SK-N-SH (cell line): ENCODE measurements around the gene SMARCA2. TPM values are rescaled to one million over a fixed set of nuclear protein-coding genes. Genes with fewer than 3 reads are reported as not detected.
A peak's percentile ranks its signal among the peaks of the same experiment; 100 is the strongest.

ENCODE experiments used
- CTCF ChIA-PET: fragments of 300-600, 350-600 bp; formaldehyde crosslinking; extraction: SDS; loops from one replicate; lab custom pipeline; 2021; lab: Yijun Ruan, JAX
- POLR2A ChIA-PET: fragments of 350-600 bp; sonication (Branson Sonifier 250); formaldehyde crosslinking; extraction: SDS; loops from one replicate; lab custom pipeline; 2020; ENCODE audit warnings: antibody characterized with exemption, inconsistent platforms; lab: Yijun Ruan, JAX
- DNase-seq: peaks from one replicate; pipeline ENCODE4 v3.0.0; 2012
- H2AFZ ChIP-seq: fragments of 200-600 bp; sonication (generic); 2 replicates; pipeline ENCODE4 v1.8.1; 2016; ENCODE audit warnings: antibody characterized with exemption, mild to moderate bottlenecking, low read depth
- H3F3A ChIP-seq: fragments of 200-600 bp; sonication (generic); replicated peaks from 2 replicates; pipeline ENCODE3; 2016; ENCODE audit warnings: antibody characterized with exemption, mild to moderate bottlenecking; ENCODE audit not compliant: insufficient read depth
- H3K27ac ChIP-seq, 2 experiments: fragments of 200-500 bp in 1 of 2; fragments of 200-600 bp in 1 of 2; sonication (Bioruptor generic) in 1 of 2; sonication (generic), shearing (Covaris generic) in 1 of 2; 2 replicates each; pipeline versions ENCODE4 v1.5.1 to v1.6.1; 2014 to 2016; ENCODE audit warnings: low read depth in 2 of 2, inconsistent platforms in 1 of 2, low read length in 1 of 2, mild to moderate bottlenecking in 1 of 2, mixed read lengths in 1 of 2
- H3K27me3 ChIP-seq: fragments of 200-600 bp; sonication (generic), shearing (Covaris generic); 2 replicates; pipeline ENCODE4 v1.6.1; 2016; ENCODE audit warnings: mixed run types; ENCODE audit not compliant: insufficient read depth
- H3K36me3 ChIP-seq, 2 experiments: fragments of 200-500 bp in 1 of 2; fragments of 200-600 bp in 1 of 2; sonication (Bioruptor generic) in 1 of 2; sonication (generic) in 1 of 2; replicated peaks in 1 of 2; 2 replicates each; pipeline versions ENCODE3 to v1.5.1; 2014 to 2016; ENCODE audit warnings: low read length in 1 of 2, mild to moderate bottlenecking in 1 of 2; ENCODE audit not compliant: insufficient read depth in 2 of 2, control insufficient read depth in 1 of 2
- H3K4me1 ChIP-seq, 2 experiments: fragments of 200-500 bp in 1 of 2; fragments of 200-600 bp in 1 of 2; sonication (Bioruptor generic) in 1 of 2; sonication (generic), shearing (Covaris generic) in 1 of 2; 2 replicates each; pipeline versions ENCODE4 v1.5.1 to v1.6.1; 2014 to 2016; ENCODE audit warnings: low read depth in 1 of 2, low read length in 1 of 2, mixed run types in 1 of 2; ENCODE audit not compliant: insufficient read depth in 2 of 2, control insufficient read depth in 1 of 2
- H3K4me2 ChIP-seq: fragments of 200-600 bp; sonication (generic), shearing (Covaris generic); 2 replicates; pipeline ENCODE4 v1.6.1; 2017; ENCODE audit warnings: mixed run types
- H3K4me3 ChIP-seq, 2 experiments: fragments of 200-500 bp in 1 of 2; fragments of 200-600 bp in 1 of 2; sonication (Bioruptor generic) in 1 of 2; sonication (generic), shearing (Covaris generic) in 1 of 2; 2 replicates each; pipeline versions ENCODE4 v1.5.1 to v1.8.1; 2014 to 2016; ENCODE audit warnings: low read depth in 2 of 2, inconsistent platforms in 1 of 2, low read length in 1 of 2, mild to moderate bottlenecking in 1 of 2, mixed read lengths in 1 of 2, moderate library complexity in 1 of 2
- H3K79me2 ChIP-seq: fragments of 200-600 bp; sonication (generic); 2 replicates; pipeline ENCODE4 v1.8.1; 2017; ENCODE audit warnings: mild to moderate bottlenecking; ENCODE audit not compliant: insufficient read depth
- H3K9ac ChIP-seq: fragments of 200-600 bp; sonication (generic); 2 replicates; pipeline ENCODE4 v1.6.1; 2017; ENCODE audit warnings: mixed run types
- H3K9me2 ChIP-seq: fragments of 200-600 bp; sonication (generic); 2 replicates; pipeline ENCODE4 v1.6.1; 2017; ENCODE audit warnings: mixed run types
- H3K9me3 ChIP-seq: fragments of 200-600 bp; sonication (generic); 2 replicates; pipeline ENCODE4 v1.6.1; 2017; ENCODE audit warnings: mixed run types, mild to moderate bottlenecking, moderate library complexity
- H4K20me1 ChIP-seq: fragments of 200-600 bp; sonication (generic); 2 replicates; pipeline ENCODE4 v1.6.1; 2017; ENCODE audit warnings: mild to moderate bottlenecking, mixed run types; ENCODE audit not compliant: insufficient read depth
- CHD2 ChIP-seq: fragments of 150-350 bp; IDR thresholded peaks from 2 replicates; pipeline ENCODE4 v1.6.1; 2018; ENCODE audit warnings: low read length; ENCODE audit not compliant: partially characterized antibody
- ELF1 ChIP-seq: IDR thresholded peaks from 2 replicates; pipeline ENCODE4 v1.4.0; 2012
- NRF1 ChIP-seq: IDR thresholded peaks from 2 replicates; pipeline ENCODE4 v1.6.1; 2012; ENCODE audit warnings: low read depth, mild to moderate bottlenecking, low read length
- RCOR1 ChIP-seq: fragments of 150-350 bp; IDR thresholded peaks from 2 replicates; pipeline ENCODE4 v1.6.1; 2017; ENCODE audit warnings: antibody characterized with exemption, low read length
- RFX5 ChIP-seq: IDR thresholded peaks from 2 replicates; pipeline ENCODE4 v1.6.1; 2012; ENCODE audit warnings: mild to moderate bottlenecking, improper control_type of control experiment, low read length
- RXRA ChIP-seq: IDR thresholded peaks from 2 replicates; pipeline ENCODE4 v1.4.0; 2012; ENCODE audit warnings: low read depth, mild to moderate bottlenecking, borderline replicate concordance
- SIN3A ChIP-seq: IDR thresholded peaks from 2 replicates; pipeline ENCODE4 v1.6.1; 2012; ENCODE audit warnings: low read depth, mild to moderate bottlenecking, low read length, moderate library complexity, borderline replicate concordance
- SMC3 ChIP-seq: IDR thresholded peaks from 2 replicates; pipeline ENCODE4 v1.6.1; 2012; ENCODE audit warnings: low read depth, low read length, improper control_type of control experiment
- WGBS: methylation state at CpG from one replicate; pipeline ENCODE4 v1.1.6; 2017; ENCODE audit warnings: low lambda C conversion rate; 5-methylcytosine and 5-hydroxymethylcytosine counted together
- polyA plus RNA-seq, 3 experiments: library from polyadenylated mRNA; depleted of rRNA; stranded (reverse); fragments of >200 nt; gene quantifications; 2 replicates each; pipeline ENCODE4 v1.2.3, GENCODE V29; 2012
- TF ChIP-seq, protein P1 (sequence below): IDR thresholded peaks from 2 replicates; pipeline ENCODE4 v1.4.0; 2012; ENCODE audit warnings: low read depth
- TF ChIP-seq, protein P2 (sequence below): fragments of 150-350 bp; IDR thresholded peaks from 2 replicates; pipeline ENCODE4 v1.6.1; 2016; ENCODE audit warnings: mild to moderate bottlenecking, low read depth, low read length
- TF ChIP-seq, protein P3 (sequence below): fragments of 200-600 bp; sonication (generic); IDR thresholded peaks from 2 replicates; pipeline ENCODE4 v1.6.1; 2017; ENCODE audit warnings: antibody characterized with exemption, mild to moderate bottlenecking, moderate library complexity

SMARCA2 gene
- polyA plus RNA-seq, 1 of the 3 experiments (the other 2 are of a cell fraction) = 17.4 TPM

DNA sequence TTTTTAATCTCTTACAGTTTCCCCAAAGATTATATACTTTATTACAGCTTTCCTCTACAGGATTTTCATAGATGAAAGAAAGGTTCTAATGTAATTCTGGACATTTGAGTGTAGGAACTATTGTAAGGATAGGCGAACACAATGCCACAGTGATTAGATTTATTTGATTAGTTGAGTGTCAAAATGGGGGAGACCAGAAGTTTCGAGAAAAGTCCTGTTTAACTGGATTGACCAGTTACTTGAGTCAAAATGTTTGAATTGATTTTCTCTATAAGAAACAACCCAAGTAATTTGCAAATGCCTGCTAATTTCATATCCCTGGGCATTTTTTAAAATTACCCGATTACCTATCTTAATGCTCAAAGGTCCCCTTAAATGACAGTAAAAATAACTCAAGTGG lies 50.6 kb downstream of the SMARCA2 start:
- Histone ChIP-seq H2AFZ (no peak overlapping the region), H4K20me1 (no peaks in the 10 kb centered on the region), H3K4me1 (no peaks in the 10 kb centered on the region), H3K27ac (no peak overlapping the region), H3F3A (no peaks in the 10 kb centered on the region), H3K36me3 (peaks cover 14 to 19% of the 10 kb centered on the region in 2 experiments), H3K4me2 (no peak overlapping the region), H3K79me2 (no peaks in the 10 kb centered on the region), H3K4me3 (no peak overlapping the region), H3K9me2 (no peaks in the 10 kb centered on the region), H3K9ac (no peak overlapping the region), H3K9me3 (no peaks in the 10 kb centered on the region), H3K27me3 (no peaks in the 10 kb centered on the region)
- WGBS = 99% methylated on average over 3 of the region's 3 CpGs
- ChIA-PET CTCF (interaction anchor here (1.1 kb wide), 2 partner anchors 10 to 31 kb away, joined by 3 read pairs; no protein-coding TSS in a partner anchor), POLR2A (no interaction called here)
- no peak for DNase-seq
- TF ChIP-seq ELF1 (no peak), NRF1 (no peak), RFX5 (no peak), RXRA (no peak), CHD2 (no peak)
- TF ChIP-seq, protein P1, sequence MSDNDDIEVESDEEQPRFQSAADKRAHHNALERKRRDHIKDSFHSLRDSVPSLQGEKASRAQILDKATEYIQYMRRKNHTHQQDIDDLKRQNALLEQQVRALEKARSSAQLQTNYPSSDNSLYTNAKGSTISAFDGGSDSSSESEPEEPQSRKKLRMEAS = no peak
- TF ChIP-seq, protein P2, sequence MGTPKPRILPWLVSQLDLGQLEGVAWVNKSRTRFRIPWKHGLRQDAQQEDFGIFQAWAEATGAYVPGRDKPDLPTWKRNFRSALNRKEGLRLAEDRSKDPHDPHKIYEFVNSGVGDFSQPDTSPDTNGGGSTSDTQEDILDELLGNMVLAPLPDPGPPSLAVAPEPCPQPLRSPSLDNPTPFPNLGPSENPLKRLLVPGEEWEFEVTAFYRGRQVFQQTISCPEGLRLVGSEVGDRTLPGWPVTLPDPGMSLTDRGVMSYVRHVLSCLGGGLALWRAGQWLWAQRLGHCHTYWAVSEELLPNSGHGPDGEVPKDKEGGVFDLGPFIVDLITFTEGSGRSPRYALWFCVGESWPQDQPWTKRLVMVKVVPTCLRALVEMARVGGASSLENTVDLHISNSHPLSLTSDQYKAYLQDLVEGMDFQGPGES = no peak

DNA sequence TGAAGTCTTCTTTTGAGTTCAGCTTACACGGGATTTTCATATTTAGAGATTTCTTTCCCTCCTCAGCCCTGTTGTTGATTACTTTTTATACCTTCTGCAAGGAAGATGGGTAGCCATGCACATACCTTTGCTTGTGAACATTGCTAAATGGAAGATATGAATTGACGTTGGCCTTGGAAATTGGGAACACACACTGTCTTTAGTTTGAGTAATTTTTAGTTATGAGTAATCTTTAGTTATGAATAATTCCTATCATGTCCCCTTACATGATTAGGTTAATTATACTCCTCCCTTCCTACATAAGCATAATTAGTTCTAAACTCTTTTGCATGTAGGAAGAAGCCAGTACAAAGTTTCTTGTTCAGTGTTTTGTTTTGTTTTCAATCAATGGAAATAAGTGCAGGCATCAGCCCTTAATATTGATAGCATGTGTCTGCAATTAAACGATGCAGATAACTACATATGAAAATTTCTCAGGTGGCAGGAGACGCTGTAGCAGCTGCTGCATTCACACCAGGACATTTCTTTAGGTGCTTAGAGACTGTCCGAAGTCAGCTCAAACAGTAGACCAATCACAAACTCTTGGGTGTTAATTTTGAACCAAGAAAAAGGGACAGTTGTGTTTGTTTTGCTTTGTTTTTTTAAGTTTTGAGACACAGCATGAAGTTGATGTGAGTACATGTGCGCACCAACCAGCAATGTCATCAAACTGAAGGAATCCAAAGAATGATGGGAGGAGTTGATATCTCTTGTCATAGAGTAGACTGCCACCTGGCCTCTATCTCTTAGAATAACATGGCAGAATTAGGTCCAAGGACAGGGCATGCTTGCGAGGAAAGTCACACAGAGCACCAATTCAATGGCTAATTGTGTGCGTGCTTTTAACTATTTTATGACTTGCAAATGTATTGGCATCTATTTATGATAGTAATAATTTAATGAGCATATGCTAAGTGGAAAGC lies 51.4 kb downstream of the SMARCA2 start:
- no peaks in the 10 kb centered on the region for H3K9me3 ChIP-seq
- H3K4me2 ChIP-seq = no peak overlapping the region
- H3K4me3 ChIP-seq = no peak overlapping the region
- TF ChIP-seq SMC3 (no peak), SIN3A (no peak), RCOR1 (no peak)
- TF ChIP-seq, protein P3, sequence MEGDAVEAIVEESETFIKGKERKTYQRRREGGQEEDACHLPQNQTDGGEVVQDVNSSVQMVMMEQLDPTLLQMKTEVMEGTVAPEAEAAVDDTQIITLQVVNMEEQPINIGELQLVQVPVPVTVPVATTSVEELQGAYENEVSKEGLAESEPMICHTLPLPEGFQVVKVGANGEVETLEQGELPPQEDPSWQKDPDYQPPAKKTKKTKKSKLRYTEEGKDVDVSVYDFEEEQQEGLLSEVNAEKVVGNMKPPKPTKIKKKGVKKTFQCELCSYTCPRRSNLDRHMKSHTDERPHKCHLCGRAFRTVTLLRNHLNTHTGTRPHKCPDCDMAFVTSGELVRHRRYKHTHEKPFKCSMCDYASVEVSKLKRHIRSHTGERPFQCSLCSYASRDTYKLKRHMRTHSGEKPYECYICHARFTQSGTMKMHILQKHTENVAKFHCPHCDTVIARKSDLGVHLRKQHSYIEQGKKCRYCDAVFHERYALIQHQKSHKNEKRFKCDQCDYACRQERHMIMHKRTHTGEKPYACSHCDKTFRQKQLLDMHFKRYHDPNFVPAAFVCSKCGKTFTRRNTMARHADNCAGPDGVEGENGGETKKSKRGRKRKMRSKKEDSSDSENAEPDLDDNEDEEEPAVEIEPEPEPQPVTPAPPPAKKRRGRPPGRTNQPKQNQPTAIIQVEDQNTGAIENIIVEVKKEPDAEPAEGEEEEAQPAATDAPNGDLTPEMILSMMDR = 0 out of 2 replicates have a peak, but pooled peaks have one; percentile 15
- H3K27ac ChIP-seq = no peak overlapping the region
- no peaks in the 10 kb centered on the region for H3K4me1 ChIP-seq
- POLR2A ChIA-PET = no interaction called here
- H2AFZ ChIP-seq = no peak overlapping the region
- CTCF ChIA-PET = interaction anchor here (1.1 kb wide), 2 partner anchors 11 to 30 kb away, joined by 3 read pairs; no protein-coding TSS in a partner anchor
- H4K20me1 ChIP-seq = no peaks in the 10 kb centered on the region
- DNase-seq = no peak
- no peaks in the 10 kb centered on the region for H3K9me2 ChIP-seq
- no peaks in the 10 kb centered on the region for H3K79me2 ChIP-seq
- H3K9ac ChIP-seq = no peak overlapping the region
- H3F3A ChIP-seq = no peaks in the 10 kb centered on the region
- peaks cover 15 to 25% of the 10 kb centered on the region in 2 experiments for H3K36me3 ChIP-seq
- 95% methylated on average over 8 of the region's 8 CpGs for WGBS
- no peaks in the 10 kb centered on the region for H3K27me3 ChIP-seq
